Suprapubic skin (tissue), 4 donors: ENCODE results near the gene ACTBL2.

Experiments used
- POLR2A ChIP-seq, 2 donors: fragments of 450-650 bp; IDR thresholded peaks; one replicate each; pipeline ENCODE4 v1.6.1; 2017; ENCODE audit warnings: antibody characterized with exemption in 2 of 2, mild to moderate bottlenecking in 2 of 2, moderate library complexity in 2 of 2
- POLR2AphosphoS5 ChIP-seq, 3 donors: sonication (generic); formaldehyde crosslinking; IDR thresholded peaks; one replicate each; pipeline ENCODE4 v1.6.1; 2017; ENCODE audit warnings: antibody characterized with exemption in 3 of 3
- TF ChIP-seq, protein P1 (sequence below), 2 donors: fragments of 200-600 bp in 1 of 2; fragments of 450-650 bp in 1 of 2; sonication (generic) in 1 of 2; IDR thresholded peaks; one replicate each; pipeline ENCODE4 v1.5.1; 2016 to 2019; ENCODE audit warnings: antibody characterized with exemption in 2 of 2, mild to moderate bottlenecking in 1 of 2, moderate library complexity in 1 of 2

DNA sequence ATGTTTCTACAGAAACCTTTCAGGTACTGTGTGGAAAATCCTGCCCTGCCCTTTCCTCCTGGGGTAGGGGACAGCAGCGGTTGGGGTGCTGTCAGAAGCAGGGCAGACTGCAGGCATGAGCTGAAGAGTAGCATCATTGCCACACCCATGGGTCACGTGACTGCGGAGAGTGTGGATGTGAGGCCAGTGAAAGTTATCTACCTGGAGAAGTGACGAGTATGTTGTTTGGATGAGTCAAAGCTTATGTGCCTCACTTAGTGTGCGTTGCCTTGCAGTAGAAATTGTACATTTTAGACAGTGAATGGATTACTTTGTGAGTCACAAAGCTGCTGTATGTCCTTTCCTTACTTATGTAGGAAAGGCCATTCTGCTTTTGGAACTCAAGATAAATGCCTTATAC, 21.7 kb upstream of the ACTBL2 start:
- TF ChIP-seq, protein P1, sequence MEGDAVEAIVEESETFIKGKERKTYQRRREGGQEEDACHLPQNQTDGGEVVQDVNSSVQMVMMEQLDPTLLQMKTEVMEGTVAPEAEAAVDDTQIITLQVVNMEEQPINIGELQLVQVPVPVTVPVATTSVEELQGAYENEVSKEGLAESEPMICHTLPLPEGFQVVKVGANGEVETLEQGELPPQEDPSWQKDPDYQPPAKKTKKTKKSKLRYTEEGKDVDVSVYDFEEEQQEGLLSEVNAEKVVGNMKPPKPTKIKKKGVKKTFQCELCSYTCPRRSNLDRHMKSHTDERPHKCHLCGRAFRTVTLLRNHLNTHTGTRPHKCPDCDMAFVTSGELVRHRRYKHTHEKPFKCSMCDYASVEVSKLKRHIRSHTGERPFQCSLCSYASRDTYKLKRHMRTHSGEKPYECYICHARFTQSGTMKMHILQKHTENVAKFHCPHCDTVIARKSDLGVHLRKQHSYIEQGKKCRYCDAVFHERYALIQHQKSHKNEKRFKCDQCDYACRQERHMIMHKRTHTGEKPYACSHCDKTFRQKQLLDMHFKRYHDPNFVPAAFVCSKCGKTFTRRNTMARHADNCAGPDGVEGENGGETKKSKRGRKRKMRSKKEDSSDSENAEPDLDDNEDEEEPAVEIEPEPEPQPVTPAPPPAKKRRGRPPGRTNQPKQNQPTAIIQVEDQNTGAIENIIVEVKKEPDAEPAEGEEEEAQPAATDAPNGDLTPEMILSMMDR (IDR thresholded peaks at IDR 0.05) = no peak
- no peak for TF ChIP-seq POLR2A (IDR thresholded peaks at IDR 0.05)
- TF ChIP-seq POLR2AphosphoS5 (IDR thresholded peaks at IDR 0.05) = no peak
